ENCODE measurements around the gene FRMD6.
"Not testable (repeated sequence)": the region's sequence is repeated elsewhere in the genome, so short reads cannot be mapped to it uniquely, and the experiment has no call there.

The FRMD6 gene

DNA sequence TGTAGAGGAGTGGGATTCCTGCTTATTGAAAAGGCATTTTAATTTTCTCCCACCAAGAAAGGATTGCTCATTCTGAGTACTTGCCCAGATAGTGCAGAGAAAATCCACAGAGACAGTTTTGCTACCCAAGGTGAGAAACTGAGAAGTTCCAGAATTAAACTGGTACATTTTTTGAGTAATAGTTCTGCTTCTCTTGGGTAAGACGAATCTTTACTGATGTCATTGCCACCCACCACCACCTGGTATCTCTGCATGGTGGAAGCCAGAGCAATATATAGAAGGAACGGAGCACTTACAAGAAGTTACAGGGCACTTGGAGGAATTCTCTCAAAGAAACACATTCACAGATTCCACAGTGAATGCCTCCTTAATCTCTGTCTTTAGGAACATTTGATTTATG is 20.7 kb upstream of the FRMD6 start:
- DNase-seq (ENCODE audit: low read depth in 2 of 2), result no peak

DNA sequence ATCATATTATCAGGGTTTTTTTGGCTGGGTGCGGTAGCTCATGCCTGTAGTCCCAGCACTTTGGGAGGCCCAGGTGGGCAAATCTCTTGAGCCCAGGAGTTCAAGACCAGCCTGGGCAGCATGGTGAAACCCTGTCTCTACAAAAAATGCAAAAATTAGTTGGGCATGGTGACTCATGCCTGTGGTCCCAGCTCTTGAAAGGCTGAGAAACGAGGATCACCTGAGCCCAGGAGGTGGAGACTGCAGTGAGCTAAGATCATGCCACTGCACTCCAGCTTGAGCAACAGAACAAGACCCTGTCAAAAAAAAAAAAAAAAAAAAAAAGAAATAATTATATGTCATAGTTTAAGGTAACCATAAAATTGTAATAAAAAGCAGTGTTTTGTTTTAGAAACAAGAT is 18.4 kb upstream of the FRMD6 start:
- not testable (repeated sequence) for DNase-seq (ENCODE audit: low read depth in 2 of 2)

DNA sequence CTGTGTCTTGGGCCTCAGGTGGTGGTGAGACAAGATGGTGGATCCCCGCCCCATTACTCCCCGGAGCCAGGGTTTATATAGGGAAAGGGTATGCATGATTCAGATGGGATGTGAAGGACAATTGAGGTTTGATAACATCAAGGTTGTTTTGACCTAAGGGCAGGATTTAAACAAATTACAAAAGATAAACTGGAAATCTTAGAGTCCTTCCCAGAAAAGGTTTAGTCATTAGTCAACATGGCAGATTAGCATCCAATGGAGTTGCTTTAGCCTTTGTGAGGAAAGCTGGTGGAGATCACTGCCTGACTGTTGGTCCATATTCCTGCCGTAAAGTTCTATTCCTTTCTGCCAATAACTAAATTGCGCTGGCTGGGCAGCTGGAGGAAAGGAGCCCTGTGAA is 15.6 kb upstream of the FRMD6 start:
- DNase-seq (ENCODE audit: low read depth in 2 of 2), result no peak

DNA sequence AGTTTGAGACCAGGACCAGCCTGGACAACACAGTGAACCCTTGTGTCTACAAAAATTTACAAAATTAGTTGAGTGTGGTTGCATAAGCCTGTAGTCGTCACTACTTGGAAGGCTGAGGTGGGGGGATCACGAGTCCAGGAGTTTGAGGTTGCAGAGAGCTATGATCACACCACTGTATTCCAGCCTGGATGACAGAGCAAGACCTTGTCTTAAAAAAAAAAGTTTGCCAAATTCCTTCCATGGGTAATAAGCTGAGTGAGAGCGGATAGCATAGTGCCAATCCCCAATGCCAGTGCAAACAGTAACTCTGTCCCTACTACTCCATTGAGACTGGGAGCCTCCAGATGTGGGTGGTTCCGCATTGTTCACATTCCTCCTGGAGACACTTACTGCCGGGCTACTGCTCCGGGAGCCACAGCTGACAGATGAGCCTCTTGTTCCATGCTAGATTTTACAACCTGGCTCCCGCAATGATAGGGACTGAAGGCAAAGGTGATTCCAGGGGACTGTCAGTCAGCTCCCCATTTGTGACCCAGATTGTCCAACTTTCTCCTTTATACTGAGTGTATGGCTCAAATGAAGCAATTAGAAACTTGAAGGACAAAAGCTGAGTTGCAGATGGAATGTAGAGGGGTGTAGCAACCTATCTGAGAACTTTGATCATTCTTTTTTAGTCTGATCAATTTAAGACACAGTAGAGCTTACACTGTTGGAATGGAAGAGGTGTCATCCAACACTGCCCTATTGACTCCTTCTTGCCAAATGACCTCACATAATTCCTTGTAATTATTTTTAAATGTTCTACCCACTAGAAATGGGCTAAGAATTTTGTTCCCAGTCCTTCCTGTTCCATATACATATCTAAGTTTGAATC is 13.4 kb upstream of the FRMD6 start:
- no peak for DNase-seq (ENCODE audit: low read depth in 2 of 2)

DNA sequence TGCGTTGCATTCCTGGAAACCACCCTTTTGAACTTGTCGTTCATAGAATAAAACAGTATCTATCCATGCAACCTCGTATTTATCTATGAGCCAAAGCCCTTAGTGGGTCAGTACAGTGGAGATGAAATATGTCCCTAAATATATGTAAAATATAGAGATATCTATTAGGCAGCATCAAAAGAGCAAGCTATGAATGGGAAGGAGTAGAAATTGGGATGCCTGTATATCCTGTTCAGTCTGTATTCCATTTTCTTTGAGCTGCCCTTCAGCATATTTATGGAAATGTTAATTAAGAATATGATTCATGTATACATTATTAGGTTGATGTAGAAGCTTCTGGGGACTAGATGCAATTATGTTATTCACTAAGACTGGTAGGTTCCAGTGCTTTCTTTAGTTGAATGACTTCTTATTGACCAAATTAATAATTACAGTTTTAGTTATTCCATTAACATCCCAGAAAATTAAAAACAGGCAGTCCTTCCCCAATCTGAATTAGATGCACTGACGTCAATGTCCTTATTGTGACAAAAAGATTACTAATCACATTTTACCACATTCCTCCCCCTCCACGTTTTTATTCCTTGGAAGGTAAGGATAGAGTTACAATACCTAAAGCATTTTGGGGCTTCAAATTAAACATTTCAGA is 11.9 kb upstream of the FRMD6 start:
- DNase-seq (ENCODE audit: low read depth in 2 of 2), result no peak

DNA sequence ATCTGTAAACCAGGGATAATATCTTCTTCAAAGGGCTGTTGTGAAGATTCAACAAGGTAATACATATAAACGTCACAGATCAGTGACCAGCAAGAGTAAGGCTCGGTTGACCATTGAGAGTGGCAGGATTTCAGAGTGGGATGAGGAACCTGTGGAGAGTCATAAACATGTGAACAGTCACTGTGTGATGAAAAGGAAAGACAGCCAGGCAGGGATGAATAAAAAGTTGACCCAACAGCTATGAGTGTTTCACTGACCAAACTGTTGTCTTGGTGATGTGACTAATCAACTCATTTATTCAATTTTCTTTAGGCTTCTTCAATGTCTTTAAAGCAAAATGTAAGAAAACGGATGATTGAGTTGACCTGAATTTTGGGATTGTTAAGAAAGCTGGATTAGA is 8.6 kb upstream of the FRMD6 start:
- DNase-seq (ENCODE audit: low read depth in 2 of 2), result no peak

DNA sequence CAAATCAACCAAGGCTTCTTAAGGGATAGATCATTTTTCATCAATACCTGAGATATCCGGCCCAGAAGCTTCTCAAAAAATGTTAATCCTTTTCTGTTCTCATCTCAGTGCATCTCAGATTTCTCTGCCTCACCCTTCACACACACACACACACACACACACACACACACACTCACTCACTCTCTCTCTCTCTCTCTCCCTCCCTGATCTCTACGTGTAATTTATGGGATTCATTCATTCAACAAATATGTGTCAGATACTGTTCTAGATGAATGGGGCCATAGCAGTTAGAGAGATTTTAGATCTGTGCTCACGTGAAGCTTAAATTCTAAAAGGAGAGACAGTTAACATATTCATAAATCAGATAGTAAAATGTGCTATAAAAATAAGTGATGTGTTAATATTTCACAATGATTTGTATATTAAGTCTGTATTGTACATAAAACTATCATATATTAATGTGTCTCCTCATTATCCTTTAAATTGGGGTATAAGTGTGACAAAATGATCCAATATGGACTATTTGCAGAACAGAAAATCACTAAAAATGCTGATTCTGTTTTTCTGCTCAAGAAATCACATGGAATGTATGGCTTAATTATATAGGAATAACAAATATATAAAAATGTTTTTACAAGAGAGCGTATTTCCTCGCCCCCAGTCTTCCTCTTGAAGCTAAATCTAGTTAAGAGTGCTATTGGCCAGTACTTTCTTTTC is 7.3 kb upstream of the FRMD6 start:
- DNase-seq (ENCODE audit: low read depth in 2 of 2), result no peak

DNA sequence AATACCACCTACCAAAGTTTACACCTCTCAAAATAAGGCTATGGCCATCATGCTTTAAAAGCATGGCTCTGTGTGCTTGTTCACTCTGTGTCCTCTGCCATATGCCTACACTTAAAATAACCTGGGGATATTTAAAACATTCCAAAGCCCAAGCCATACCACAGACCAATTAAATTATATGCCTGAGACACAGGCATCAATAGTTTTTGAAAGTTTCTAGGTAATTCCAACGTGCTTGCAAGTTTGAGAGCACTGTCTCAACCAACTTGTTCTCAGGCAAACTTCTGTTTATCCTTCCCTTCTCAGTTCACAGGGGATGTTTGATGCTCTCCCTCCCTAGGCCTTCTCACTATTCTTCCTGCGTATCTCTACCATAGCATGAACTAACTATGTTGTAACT is 3.4 kb upstream of the FRMD6 start:
- DNase-seq (ENCODE audit: low read depth in 2 of 2), result no peak

DNA sequence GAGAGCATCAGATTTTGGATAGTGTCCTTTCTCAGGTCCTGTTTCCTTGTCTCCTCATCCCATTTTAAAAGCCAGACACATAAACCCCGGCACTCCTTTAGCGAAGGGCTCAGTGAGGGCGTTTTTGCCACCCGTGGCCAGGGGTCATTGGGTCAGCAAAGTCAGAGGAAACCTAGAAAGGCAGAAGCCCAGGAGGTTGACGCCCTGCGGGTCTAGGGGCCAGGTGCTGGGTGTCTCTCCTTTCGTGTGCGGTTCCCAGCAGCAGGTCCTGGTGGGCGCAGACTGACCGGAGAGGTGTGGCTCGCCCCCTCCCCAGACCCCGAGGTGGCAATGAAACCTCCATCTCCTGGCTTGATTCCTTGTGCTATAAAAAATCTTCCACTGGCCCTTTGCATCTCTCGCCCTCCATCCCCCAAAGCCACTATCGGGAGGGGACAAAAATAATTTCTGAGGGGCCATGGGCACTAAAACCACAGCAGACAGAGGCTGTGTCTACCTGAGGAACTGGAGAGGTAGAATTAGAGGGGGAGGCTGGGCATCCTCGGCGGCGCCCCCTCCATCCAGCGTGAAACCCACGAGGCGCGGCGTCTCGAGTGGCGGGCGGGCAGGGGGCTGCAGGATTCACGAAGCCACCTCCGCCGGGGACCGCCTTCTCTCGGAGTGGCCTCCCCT is 858 bp upstream of the FRMD6 start:
- DNase-seq (ENCODE audit: low read depth in 2 of 2), result no peak

DNA sequence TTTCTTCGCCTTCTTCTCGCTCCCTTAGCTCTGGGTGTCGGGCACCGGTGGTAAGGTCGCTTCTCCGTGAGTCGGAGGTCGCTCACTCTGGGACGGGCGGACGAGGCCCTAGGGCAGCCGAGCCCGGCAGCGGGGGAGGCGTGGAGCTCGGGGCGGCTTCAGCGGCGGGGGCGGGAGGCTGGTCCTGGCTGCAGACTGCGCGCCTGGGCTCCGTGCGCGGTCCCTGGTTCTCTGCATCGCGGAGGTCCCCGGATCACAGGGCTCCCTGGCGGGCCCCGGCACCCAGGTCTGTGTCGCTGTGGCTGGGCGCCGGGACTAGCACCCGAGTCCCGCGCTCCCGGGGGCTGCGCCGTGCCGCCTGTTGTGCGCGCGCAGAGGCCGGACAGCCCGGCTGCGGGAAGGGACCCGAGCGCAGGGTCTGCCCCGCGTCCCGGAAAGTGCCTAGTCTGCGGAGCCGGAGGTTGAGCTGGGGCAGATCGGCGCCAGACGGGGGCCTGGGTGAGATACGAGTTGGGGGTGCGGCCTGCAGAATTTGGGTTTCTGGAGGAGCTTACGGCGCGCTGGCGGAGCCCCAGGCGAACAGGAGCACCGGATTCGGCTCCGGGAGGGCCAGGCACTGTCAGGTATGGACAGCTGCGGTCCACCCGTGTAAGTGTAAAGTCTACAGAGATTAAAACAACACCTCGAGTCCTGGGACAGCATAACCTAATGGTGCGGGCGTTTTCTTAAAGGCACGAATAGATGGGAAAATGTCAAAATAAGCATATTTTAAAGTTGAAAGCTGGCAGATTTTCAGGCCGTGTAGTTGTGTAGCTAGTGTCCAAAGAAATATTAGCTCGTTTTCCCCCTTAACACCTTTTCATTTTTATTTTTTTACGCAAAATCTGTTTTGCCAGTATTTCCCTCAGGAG is 713 bp downstream of the FRMD6 start:
- no peak for DNase-seq (ENCODE audit: low read depth in 2 of 2)

DNA sequence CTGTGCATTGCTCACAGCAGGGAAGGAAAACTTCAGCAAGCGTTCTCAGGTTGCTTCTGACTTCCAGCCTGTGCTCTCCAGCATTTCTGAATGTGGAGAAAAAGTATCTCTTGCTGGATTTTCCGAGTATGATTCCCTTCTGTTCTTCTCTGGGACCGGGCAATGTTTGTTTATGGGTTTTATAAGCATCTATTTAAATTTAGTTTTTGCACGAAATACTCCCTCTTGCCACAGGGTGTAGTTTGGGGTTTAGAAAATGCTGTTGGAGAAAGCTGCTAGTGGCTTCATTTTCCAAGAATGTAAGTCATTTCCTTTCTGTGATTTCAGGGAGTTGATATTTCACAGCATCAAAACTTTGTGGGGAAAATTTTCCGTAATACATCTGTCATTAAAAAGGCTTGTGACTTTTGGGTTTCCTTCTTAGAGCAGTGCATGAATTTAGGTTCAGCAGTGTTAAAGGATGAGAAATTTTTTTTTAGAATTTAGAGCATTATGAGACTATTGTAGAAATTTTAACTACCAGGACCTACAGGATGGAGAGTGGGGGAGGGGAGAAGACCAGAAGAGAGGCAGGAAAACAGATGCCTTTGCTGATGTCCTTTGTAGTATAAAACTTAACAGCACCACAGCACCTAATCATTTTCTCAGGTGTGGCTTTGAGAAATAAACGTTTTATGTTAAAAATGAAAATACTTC is 1.5 kb downstream of the FRMD6 start:
- no peak for DNase-seq (ENCODE audit: low read depth in 2 of 2)

DNA sequence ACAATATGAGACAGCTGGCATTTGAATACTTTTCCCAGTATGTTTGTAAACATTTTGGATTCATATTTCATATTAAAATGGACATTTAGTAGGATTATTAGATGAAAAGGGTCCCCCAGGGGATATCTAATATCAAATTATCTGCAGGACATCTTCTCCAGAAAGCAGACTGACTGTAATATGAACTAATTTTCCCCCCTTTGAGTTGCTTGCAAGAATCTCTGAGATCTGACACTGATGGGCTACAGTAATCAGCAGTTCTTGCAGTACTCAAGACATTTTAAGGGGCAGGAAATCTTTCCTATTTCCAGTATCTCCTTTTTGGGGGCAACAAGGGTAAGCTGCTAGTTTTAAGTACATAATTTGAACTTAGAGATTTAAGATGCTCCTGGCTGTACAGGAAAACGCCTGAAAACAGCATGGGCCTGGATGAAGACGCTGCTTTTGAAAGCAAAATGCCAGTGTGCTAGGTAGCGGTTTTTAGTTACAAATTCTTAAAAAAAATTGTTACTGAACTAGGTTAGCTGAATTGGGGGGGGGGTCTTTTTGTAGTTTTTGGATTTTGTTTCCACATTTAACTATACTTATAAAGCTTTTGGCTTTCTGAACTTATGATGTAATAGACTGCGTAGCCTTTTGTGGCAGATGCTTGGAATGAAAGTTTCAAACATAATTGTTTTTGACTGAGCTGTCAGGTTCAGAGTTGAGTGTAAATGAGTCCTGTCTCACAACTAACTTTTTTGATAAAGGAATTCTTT is 2.2 kb downstream of the FRMD6 start:
- no peak for DNase-seq (ENCODE audit: low read depth in 2 of 2)

DNA sequence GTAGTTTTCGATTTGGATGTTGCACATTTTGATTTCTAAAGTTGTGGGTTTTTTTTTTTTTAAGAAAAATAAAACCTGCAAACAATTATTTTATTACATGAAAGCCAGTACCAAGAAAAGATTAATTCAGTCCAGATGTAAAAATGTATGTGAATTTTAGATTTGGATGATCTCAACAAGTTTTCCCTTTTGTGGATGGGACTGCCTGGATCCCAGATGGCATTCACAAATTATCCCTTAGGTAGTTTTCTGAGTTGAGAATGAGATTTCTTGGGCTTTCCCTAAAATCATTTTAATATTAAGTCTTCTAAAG is 2.8 kb downstream of the FRMD6 start:
- no peak for DNase-seq (ENCODE audit: low read depth in 2 of 2)

DNA sequence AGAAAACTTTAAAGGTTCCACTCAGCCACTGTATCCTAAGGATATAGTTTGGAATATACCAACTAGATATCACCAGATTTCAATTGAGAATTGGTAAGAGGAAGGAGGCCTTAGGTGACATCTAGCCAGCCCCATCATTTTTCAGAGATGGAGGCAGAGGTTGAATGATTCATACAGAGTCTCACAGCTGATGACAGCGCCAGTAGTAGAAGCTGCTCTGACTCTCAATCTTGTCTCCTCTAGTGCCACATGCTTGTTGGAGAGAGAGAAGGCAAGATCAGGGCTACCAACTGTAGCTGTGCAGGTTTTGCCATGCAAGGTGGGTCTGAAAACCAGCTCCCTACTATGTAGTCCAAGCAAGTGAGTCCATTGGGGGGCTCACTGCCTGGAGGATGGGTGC is 6.1 kb downstream of the FRMD6 start:
- DNase-seq (ENCODE audit: low read depth in 2 of 2), result no peak

DNA sequence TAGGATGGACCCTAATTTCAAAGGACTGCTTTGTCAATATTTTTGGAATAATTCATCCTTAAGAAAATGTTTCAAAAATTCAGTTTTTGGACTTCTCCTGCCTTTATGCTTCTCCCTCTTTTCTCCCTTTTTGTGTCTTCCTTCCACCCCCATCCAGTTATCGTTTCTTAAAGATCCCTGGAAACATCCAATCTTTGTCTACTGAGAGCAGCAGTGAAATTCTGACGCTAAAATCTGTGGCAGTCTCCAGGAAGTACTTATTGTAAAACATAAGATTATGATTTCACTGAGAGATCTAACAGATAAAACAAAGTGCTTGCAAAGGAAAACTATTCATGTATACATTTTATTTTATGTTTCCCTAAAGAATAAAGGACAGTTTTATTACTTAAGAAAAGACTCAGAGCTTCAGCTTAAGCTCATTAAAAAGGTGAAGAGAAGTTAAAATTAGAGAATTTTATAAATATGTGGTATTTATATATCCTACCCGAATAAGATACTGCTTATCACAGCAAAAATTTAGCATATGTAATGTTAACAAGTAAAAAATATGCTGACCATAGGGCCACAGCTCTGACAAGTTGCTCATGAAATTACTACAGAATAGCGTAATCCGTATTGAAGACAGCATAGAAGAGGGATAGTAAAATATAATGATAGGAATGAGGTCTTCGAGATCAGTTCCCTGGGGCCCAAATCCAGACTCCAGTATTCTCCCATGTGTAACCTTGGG is 6.9 kb downstream of the FRMD6 start:
- no peak for DNase-seq (ENCODE audit: low read depth in 2 of 2)

DNA sequence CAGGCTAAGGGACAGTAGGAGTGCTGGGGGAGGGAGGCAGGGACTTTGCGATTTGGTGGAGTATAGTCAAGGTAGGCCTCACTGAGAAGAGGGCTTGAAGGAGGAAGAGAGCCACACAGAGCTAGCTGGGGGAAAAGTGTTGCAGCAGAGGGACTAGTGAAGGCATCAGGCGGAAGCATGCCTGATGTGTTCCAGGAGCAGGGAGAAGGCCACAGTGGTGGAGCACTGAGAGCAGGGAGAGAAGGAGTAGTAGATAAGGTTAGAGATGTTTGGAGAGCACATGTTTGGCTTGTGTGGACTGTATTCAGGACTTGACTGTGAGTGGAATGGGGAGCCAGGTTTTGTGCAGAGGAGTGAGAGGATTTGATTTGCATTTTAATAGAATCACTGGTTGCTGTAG is 9.0 kb downstream of the FRMD6 start:
- DNase-seq (ENCODE audit: low read depth in 2 of 2), result no peak

DNA sequence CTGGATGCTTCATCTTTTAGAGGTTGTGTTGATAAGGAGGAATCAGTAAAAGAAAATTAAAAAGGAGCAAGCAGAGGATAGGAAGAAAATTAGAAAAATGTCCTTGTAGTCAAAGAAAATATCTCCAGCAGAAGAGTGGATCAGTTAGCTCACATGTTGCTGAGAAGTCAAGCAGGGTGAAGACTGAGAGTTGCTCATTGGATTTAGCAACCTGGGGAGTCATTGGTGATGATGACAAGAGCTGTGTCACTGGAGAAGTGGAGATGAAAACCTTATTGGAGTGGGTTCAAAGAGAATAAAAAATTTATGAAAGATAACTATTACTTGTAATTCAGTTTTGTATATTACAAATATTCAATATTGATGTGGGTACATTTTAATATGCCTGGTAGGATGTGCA is 9.8 kb downstream of the FRMD6 start:
- DNase-seq (ENCODE audit: low read depth in 2 of 2), result no peak

DNA sequence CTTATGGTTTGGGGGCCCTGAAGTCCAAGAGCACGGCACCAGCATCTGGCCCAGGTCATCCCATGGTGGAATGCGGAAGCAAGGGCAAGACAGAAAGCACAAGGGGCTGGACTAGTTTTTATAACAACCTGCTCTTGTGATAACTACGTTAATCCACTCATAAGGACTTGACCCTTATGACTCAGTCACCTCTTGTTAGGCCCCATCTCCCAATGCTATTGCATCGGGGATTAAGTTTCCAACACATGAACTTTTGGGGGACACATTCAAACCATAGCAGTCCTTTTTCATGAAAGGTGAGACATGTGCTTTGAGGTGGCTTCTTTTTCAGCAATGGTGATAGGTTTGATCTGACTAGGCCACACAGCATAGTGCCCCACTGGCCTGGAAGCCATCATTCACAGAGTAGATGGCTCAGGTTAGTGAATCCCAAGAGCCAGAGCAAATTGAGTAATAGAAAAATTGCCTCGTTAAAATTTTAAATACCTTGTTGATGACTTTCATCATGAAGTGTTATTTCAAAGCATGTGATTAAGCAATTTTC is 12.1 kb downstream of the FRMD6 start:
- DNase-seq (ENCODE audit: low read depth in 2 of 2), result no peak

DNA sequence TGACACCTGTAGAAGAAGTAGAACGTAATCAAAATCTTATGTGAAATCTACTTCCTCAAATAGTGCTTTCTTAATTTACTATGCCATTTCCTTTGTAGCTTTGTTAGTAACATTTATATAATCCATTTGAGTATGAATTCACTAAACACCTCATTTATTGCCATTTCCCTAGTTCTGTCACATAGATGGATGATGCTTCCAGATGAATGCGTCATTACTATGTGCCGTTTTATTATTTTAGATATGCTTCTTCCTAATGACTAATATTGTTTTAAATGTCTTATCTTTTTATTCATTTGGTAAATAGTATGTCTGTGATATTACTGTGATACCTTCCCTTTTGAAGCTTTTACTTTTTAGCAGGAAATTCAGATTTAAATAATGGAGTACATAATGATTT is 14.4 kb downstream of the FRMD6 start:
- no peak for DNase-seq (ENCODE audit: low read depth in 2 of 2)
